Stimulated activated CD8-positive, alpha-beta memory T cell treated with anti-CD3 and anti-CD28 coated beads, Interleukin-4, amount 100 ng/mL, for 1 hour (primary cell): ENCODE measurements around the gene IGDCC3.

Source experiments
- DNase-seq, 2 donors: peaks; one replicate each; pipeline ENCODE4 v3.0.0-alpha.2; 2020; ENCODE audit warnings: low read depth in 2 of 2, low spot score in 1 of 2

IGDCC3 gene

DNA sequence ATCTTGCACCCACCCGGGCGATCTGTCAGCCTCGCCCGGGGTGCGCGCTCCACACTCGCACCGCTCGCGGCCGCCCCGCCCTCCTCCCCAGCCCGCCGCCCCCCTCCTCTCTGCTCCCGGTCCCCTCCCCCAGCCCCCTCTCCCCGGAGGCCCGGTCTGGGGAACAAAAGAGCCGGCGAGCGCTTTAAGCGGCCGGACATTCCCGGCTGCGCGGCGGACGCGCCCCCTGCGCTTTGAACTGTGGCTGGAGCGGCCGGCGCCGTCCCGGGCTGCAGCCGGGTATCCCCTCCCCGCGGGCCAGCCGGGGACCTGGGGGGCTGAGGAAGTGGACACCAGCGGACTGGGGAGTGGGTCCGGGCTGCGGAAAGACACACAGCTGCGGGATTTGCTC lies at the start of gene IGDCC3:
TSS of gene IGDCC3 (minus strand) at position 27 of the 391 bp plus-strand sequence. CDS start 214 bp downstream, outside the sequence.
- DNase-seq: no peak

DNA sequence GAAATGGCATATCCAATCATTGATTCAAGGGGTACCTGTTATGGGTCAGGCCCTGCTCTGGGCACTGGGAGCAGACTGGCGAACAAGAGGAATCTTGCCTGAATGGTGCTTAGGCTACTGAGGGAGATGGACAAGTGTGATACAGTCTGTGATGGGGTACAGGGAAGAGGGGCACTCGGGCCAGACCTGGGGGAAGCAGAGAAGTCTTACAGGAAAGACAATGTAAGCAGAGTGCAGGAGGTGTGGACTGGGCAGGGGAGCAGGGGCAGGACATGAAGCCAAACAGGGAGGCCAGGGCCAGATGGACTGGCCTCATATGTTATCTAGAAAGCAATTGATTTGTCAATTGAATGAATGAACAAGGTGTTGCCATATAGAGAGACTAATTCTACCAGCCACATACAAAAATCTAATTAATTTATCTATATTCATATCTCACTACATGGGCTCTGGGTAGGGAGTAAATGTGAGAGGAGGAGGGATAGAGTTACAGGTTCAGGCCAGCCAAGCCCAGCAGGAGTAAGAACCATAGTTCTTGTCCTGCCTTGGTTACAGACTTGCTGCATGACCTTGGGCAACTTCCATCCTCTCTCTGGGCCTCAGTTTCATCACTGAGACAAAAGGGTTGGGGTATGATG lies 48.5 kb upstream of the IGDCC3 start:
- no peak for DNase-seq

DNA sequence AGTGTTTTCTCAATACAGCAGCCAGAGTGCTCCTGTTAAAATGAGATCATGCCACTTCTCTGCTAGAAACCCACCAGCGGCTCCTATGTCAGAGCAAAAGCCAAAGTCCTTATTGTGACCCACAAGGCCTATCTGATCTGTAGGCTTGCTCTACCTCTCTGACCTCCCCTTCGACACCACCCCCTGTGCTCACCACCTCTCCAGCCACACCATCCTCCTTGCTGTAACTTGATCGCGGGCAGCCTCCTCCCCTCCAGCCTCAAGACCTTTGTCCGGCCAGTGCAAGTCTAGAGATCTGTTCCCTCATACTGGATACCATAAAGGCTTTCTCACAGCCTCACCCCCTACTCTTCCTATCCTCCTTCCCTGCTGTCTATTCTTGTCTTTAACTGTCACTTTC lies 46.9 kb upstream of the IGDCC3 start:
- DNase-seq: no peak

DNA sequence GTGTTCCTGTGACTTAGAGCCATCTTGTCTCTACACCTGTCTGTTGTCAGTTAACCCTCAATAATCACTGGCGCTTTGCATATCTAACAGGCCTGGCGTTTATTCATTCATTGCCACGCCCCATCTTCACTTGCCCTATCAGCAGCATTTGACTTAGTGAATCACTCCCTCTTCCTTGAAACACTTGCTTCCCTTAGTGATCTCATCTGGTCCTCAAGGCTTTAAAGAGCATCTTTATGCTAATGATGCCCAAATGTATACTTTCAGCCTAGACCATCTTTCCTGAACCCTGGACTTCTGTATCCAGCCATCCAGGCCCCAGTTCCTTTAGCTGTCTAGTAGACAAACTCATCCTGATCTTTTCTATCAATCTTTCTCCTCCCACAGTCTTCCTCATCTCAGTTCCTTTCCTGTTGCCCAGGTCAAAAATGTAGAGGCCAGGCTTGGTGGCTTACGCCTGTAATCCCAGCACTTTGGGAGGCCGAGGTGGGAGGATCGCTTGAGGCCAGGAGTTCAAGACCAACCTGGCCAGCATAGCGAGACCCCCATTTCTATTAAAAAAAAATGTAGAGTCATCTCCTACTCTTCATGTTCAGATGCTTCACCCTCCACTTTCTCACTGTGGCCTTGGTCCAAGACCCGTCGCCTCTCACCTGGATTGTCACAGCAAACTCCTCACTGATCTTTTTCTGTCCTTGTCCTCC lies 46.3 kb upstream of the IGDCC3 start:
- no peak for DNase-seq

DNA sequence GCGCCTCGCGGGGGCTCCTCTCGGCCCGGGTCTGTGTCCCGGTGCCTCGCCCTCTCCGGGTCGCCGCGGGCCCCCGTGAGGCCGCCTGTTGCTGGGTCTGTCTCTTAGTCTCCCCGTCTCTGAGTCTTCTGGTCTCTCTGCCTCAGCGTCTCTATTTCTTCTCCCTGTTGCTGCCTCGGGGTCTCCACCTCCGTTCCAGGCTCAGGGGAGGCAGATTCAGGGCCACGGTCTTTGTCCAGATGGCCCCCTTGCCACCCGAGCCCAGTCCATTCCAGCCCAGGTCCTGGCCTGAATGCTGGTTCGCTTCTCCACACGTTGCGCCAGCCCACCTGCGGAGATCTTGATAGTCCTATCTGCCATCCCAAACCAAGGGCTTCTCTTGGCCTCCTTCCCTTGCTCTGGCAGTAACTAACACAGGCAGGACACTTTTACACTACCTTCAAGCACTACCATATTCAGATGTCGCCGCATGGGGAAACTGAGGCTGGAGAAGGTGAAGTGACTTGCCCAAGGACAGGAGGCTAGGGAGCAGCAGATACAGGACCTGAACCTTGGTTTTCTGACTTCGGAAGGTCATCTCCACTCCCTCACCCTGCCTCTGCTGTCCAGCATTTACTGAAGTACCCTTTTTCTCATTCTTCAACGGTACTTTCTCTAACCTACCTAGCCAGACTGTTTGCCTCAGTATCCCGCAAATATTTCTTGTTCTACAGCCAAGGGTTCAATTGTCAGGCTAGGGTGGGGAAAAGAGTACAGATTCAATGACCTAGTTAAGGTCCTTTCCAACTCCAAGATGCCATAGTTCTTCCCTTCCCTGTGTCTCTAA lies 45.6 kb upstream of the IGDCC3 start:
- DNase-seq: no peak

DNA sequence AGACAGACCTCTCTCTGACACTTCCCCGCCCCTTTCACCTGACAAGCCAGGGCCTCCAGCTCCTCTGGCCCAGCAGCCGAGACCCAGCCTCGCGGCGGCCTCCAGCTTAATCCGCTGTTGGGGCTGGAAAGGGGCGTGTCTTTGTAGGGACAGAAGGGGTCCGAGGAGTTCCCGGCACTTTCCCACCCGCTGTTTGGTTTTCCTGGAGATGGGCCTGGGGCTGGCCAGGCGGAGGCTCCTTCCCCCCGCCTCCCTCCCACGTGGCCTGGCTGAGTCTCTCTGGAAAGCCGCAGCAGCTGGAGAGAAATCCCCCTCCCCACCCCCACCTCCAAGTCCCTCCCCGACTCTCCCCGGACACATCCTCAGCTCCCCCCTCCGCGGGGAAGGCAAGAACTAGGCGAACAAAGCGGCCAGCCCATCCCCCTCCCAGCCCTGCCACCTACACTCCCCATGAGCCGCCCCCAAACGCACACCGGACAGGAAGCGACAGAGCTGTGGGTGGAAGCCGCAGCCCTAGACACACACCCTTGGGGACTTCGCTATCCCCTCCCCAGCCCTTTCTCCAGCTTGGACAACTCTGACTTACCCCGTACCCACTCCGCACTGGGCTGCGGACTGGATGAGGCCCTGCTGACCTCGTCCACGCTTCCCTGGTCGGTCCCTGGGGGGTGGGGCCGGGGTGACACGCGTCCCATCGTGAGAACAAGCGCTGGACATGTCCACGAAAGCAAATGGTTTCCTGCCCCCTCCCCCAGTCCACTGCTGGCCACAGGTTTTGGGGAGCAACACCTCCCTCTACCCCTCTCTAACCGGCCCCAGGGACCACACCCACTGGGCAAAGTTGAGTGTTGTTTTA lies 43.8 kb upstream of the IGDCC3 start:
- no peak for DNase-seq

DNA sequence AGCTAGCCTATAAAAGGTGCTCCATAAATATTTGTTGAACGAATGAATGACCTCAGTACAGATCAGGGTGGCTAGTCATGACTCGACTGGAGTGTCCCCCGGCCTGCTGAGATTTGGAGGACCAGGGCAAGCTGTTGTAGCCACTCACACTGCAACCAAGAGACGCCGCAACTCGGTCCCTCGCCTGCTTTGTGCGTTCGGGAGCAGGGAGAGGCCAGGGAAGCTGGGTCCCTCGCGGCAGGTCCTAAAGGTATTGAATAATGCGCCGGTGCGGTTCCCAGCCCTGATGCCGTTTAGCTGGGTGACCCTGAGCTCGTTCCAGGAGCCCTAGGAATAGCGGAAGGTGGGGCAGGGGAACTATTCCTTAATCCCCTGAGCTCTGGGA lies 43.2 kb upstream of the IGDCC3 start:
- DNase-seq: no peak

DNA sequence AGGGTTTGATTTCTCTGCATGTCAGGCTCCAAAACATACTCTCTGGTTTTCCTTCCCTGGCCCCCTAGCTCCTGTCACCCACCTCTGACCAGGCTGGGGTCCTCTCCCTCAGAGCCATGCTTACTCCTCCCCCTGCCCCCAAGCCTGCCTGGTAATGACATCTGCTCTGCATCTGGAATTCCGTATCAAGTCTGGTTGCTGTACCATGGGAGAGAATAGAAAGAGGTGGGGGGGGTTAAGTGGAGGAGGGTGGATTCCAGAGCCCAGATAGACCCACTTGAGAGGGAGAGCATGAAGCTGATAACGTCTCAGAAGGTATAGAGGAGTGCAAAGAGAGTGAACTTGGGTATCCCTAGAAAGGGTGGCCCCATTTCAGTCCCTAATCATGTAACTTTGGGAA lies 40.8 kb upstream of the IGDCC3 start:
- no peak for DNase-seq

DNA sequence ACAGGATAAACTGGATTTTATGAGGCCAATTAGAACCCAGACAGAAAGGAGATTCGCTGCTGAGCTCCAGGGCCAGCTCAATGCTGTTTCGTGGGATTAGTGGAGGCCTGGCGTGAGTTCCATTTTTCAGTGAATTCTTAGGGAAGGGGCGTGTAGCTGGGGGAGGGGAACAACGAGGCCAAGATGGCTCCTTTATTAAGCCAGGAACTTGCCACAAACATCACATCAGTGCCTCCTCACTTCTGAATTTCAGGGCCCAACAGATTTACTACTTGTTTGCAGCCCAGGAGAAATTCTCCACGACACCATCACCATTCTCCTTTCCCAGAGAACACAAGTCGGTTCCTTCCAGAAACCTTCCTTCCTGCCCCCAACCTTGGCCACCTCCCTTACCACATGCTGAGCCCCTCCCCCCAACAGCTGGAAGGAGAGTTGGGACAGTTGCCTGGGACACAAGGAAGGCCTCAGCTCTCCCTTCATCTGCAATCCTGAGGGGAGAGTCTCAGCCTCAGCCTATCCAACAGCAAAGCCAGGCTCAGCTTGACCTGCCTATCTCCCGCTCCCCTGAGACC lies 39.1 kb upstream of the IGDCC3 start:
- no peak for DNase-seq

DNA sequence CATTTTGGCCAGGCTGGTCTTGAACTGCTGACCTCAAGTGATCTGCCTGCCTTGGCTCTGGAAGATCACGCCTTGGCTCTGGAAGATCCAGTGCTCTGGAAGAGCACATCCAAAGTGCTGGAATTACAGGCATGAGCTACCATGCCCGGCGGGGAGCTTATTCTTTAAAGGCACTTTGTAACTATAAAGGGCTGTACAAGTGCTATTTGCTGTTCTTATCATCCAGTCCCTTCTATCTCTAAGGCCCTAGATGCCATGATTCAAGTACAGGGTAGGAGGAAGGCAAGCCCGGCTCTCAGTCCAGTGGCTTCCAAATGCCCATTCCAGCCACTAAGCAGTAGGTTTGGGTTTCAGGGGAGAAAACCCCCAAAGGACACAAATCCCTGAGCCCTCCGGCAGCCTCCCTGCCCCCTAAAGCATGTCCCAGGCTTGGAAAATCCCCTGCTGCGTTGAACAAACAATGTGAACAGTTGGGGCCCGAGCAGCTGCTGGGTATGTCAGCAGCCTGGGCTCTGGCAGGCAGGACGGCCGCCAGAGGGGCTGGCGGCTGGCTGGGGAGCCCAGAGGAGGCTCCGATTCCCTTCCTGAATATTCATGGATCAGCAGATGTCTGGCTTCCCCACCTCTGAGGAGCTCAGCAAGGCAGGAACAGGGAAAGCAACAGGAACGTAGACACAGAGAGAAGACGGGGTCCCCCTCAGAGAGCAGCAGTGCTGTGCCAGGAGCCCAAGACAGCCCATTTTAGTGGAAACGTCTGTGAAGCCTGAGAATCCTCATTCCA lies 37.2 kb upstream of the IGDCC3 start:
- DNase-seq: no peak

DNA sequence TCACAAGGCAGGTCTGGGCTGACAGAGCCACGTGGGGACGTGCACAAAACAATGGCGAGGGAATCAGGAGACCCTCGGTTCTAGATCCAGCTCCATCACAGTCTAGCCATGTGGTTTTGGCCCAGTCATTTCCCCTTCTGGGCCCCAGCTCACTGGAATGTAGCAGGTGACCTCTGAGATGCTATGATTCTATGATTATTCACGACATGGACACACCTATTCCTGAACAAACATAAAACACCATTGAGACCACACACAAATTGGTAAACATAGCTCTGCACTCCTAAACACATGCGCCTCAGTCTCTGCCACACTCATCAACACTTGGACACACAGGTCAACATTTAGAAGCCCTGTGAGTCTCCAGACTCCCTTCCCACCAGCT lies 36.0 kb upstream of the IGDCC3 start:
- DNase-seq: no peak

DNA sequence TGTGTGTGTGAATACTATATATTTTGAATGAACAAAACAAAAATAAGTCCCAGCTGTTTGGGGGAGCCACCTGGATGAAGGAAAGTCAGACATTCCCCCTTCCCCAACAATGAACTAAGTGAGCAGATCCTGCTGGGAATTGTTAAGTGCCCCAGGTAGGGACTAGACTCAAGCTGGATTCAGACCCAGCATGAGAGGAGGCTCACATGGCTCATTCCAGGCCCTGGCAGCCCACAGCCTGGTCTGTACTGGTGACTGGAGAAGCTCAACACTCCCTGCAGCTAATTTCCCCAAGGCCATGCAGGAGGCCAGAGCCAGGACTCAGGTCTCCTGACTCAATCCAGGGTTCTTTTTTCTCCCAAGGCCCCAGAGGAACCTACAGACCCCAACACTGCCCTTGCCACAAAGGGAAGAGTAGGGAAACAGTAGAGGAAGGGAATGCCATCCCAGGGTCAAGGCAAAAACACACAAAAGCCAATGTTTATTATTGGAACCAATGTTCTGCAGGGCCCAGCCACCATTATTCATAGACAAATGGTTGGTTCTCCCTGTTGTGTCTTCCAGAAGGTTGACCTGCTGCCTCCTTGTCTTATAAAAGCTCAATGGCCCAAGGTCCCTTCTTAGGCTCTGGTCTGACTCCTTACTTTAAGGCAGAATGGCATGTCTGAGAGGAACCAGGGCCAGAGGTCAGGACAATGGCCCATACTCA lies 35.4 kb upstream of the IGDCC3 start:
- no peak for DNase-seq

DNA sequence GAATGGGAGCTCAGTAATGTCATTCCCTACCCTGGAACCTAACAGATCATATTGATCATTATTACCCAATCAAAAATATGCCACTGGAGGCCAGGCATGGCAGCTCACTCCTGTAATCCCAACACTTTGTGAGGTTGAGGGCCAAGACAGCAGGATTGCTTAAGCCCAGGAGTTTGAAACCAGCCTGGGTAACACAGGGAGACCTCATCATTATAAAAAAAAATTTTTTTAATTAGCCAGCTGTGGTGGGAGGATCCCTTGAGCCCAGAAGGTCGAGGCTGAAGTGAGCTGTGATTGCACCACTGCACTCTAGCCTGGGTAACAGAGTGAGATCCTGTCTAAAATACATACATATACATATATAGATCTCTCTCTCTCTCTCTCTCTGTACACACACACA lies 34.8 kb upstream of the IGDCC3 start:
- no peak for DNase-seq

DNA sequence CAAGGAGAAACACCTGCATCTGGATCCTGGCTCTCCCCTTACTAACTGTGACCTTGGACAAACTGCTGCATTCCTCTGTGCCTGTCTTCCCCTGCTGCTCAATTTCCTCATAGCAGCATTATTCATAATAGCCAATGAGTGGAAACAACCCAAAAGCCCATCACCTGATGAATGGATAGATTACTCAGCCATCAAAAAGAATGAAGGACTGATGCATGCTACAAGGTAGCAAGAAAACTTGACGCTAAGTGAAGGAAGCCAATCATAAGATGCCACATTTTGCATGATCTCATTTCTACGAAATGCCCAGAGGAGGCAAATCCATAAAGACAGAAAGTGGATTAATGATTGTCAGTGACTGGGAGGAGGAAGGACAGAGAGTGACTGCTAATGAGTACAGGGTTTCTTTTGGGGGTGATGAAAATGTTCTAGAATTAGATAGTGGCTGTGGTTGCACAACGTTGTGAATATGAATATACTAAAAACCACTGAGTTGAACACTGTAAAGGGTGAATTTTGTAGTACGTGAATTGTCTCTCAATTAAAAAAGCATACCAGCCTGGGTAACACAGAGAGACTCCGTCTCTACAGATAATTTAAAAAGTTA lies 33.8 kb upstream of the IGDCC3 start:
- no peak for DNase-seq

DNA sequence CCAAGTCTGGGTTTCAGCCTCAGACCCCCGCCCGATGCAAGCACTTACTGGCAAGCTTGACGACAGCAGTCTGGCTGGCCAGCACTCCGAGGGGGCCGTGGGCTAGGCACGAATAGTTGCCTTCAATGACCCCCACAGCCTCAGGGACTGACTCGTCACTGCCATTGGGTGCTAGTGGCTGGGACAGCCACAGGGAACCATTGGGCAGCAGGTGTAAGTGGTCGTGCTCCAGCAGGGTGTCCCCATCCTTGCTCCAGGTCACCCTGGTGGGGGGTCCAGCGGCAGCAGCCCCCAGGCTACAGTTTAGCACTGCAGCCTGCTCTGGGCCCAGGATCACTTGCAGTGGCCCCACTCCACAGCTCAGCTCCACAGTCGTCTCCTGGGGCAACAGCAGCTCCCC lies 33.2 kb upstream of the IGDCC3 start:
- DNase-seq: no peak

DNA sequence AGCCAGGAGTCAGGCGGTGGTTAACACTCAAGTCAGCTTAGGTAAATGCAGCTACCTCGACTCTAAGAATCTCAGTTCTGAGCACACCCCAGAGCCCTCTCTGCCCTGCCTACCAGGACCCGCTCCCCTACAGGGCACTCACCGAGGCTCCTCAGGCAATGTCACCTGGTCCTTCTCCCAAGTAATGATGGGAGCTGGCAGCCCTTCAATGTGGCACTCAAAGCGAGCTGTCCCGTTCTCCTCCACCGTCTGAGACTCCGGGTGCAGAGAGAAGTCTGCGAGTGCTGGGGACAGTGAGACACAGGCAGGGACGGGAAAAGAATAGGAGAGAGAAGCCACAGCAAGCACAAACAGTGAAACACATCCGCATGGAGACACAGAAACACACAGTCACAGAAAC lies 32.2 kb upstream of the IGDCC3 start:
- DNase-seq: no peak

DNA sequence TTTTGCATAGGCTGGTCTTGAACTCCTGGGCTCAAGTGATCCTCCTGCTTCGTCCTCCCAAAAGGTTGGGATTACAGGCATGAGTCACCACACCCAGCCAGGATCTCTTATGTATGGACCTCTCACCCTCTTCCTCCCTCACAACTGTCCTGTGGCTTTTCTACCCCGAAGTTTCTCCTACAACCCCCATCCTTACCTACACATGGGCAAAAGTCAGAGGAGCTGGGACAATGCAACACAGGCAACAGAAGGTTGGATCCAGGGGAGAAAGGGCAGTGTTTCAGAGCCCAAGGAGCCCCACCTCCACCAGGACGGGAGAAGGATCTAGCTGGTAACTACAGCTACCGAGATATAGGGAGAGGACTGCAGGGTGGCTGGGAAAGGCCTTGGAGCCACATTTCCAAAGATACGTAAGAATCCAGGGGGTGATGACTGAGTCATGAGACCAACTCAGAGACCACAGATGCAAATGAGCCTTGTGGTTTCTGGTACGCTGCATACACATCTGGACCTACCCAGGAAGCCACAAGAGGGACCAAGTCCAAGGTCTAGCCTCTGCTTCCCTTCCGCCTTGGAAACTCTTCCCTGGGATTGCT lies 31.3 kb upstream of the IGDCC3 start:
- DNase-seq: no peak

DNA sequence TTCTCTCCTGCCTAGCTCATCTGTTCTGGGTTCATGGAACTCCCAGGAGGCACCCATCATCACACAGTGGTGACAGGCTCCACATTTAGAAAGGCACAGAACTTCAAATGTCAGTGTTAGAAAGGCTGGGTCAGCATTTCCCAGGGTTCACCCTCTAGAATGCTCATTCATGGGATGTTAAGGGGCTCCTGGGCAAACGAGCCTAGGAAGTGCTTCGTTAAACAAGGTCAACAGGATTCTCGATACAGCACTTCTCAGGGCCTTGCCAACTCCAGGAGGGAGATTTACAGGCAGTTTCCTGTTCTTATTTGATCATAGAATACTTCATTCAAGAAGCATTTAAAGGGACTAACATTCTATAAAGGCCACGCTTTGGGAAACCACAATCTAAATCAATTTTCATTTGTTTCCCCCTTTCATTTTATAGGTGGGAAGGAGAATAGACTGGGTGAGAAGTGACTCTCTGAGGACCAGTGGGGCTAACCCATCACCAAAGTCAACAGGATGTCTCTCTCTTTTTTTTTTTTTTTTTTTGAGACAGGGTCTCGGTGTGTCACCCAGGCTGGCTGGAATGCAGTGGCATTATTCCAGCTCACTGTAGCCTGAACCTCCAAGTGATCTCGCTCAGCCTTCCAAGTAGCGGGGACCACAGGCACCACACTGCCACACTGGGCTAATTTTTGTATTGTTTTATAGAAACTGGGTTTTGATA lies 30.7 kb upstream of the IGDCC3 start:
- DNase-seq: no peak
